GM15510 (cell line): ENCODE measurements around the gene TTC28.

Experiments
- POLR2A ChIP-seq: IDR thresholded peaks from 3 replicates; pipeline ENCODE4 v1.6.1; 2011; ENCODE audit warnings: borderline replicate concordance; ENCODE audit not compliant: insufficient read length; ENCODE audit errors: extremely low read depth

Gene TTC28

GRCh38 chr22:28408709-28409108 is 270.9 kb downstream of the TTC28 start:
- no peak for TF ChIP-seq POLR2A

DNA sequence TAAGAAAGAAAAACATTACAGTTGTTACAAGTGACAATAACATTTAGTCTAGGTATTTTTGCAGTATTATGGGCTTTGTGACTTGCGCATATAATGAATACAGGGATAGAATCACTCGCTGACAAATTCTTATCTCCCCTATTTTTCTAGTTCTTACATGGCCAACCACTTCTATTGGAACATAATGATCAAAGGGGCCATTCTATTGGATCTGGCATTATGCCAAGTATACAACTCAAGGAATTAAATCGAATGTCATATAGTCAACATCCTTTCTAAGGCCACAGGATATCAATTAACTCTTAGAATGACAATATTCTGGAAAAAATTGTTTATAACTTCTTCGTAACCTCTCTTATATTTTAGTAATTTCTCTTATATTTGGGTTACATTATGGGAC is 272.0 kb downstream of the TTC28 start:
- TF ChIP-seq POLR2A: no peak

DNA sequence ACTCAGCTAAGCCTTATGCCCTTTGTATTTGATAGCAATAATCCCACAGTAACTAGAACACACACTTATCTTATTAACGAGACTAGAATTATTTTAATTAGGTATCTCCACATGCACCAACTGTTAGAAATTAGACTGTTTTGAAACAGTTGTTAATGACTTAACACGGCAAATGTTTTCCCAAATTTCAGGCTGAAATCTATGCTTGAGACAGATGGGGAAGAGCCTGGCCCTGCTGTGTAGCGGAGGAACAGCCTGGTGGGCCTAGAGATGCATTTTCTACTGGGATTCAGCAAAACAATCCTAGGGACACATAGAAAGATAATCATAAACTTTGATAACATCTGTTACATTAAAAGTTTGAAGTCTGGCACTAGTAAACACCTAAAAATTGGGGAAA is 273.4 kb downstream of the TTC28 start:
- TF ChIP-seq POLR2A: no peak

- TF ChIP-seq POLR2A: no peak
Measured at GRCh38 chr22:28405588-28405987, 274.1 kb downstream of the TTC28 start.

DNA sequence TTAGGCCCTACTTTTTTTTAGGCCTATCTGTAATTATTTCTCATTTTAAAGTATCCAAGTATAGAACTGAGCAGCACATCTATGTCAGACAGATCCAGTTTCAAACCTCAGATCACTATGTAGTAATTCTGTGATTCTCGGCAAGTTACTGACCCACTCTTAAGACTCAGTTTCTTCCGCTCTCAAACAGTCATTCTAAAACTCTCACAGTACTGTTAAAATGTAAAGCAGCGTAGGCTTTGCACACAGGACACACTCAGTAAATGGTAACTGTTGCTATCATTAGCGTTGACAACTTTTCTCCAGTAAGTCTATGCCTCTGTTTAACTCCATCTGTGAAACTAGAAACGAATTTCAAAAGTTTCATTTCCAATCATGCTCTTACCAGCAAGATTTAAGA is 277.1 kb downstream of the TTC28 start:
- TF ChIP-seq POLR2A: no peak

DNA sequence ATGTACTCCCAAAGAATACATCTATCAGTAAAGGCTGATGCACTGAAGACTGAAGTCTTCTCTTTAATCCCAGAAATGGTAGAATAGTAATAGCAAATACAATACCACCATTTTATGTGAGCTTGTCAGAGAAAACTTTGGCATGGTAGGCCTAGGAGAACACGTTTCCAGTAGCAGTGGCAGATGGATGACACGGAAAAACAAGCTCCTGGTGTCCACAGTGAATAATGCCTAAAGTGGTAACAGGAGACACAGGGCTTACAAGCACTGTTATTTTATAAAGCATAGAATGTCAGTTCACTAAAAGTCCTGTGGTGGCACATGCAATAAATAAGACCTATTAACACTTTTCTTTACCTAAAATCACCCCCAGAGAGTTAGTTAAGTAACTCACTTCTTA is 277.6 kb downstream of the TTC28 start:
- TF ChIP-seq POLR2A: no peak

DNA sequence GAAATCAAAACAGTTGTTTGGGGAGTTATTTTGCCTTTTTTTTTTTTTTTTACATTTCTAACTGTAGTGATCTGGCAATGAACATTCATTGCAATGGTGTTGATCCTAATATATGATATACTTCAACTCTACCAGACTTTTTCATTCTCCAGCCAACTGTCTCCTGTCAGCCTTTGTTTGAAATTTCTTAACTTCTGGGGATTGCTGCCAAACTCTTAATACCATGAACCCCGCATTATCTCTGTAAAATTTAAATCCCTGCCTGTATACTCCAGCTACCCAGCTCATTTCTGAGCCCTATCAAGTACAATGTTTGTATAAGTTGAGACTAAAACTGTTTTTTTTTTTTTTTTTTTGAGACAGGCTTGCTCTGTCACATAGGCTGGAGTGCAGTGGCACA is 280.7 kb downstream of the TTC28 start:
- TF ChIP-seq POLR2A: no peak

GRCh38 chr22:28398355-28398754 is 281.3 kb downstream of the TTC28 start:
- TF ChIP-seq POLR2A: no peak

DNA sequence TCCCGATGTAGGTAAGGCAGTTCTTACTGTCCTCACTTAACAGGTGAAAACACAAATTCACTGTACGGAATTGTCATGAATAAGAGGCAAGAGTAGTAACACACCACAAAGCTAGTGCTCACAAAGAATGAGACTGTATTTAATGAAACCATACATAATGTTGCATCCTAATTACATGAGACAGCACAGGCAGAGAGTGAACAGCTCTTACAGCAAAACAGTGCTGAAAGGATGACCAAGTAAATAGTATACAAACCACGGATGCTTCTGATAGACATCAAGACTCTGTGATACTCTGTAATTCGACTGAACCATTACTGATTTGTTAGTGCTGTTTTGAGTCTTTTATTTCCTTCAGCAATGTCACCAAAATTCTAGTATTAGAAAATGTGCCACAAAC is 282.3 kb downstream of the TTC28 start:
- no peak for TF ChIP-seq POLR2A

GRCh38 chr22:28395920-28396753 is 283.5 kb downstream of the TTC28 start:
- TF ChIP-seq POLR2A: no peak

DNA sequence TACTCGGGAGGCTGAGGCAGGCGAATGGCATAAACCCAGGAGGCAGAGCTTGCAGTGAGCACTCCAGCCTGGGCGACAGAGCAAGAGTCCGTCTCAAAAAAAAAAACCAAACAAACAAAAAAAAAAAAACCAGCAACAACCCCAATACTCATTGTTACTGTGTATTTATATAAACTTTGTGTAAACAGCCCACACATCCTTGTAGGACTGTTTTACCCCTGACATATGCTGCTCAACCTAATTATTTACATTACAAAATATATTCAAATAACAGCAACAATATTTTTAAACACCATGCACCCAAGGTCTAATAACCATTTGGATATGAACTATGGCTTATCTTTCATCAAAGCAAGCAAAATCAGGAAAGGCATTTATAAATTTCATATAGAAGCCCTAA is 284.1 kb downstream of the TTC28 start:
- no peak for TF ChIP-seq POLR2A

- no peak for TF ChIP-seq POLR2A
Measured at GRCh38 chr22:28394513-28395110, 285.0 kb downstream of the TTC28 start.

GRCh38 chr22:28381429-28382167 is 298.0 kb downstream of the TTC28 start:
- TF ChIP-seq POLR2A: no peak

DNA sequence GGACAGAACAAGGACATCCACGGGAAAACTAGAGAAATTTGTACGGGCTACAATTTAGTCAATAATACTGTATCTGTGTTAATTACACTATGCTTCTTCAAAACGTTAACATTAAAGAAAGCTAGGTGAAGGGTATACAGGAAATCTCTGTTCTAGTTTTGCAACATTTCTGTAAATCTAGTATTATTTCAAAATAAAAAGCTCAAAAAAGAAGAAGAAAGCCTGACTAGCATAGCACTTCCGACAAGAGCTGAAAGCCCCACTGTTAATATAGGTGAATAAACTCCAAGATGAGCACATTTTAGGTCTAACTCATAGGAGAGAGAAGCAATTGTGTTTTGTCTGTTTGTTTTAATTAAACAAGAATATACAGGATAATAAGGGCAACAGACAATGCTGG is 299.7 kb downstream of the TTC28 start:
- TF ChIP-seq POLR2A: no peak

- no peak for TF ChIP-seq POLR2A
Measured at GRCh38 chr22:28379075-28379779, 300.4 kb downstream of the TTC28 start.

GRCh38 chr22:28375761-28376534 is 303.7 kb downstream of the TTC28 start:
- TF ChIP-seq POLR2A: no peak
